Skeletal muscle cell (primary cell): ENCODE data around the gene GABPB2.

ENCODE experiments used
- DNase-seq: peaks from one replicate; pipeline ENCODE4 v3.0.0-alpha.2; 2010; ENCODE audit warnings: low read depth
- H3K4me3 ChIP-seq: 2 replicates; pipeline ENCODE4 v1.5.1; 2011; ENCODE audit warnings: low read depth, mild to moderate bottlenecking, control low read depth, low read length, moderate library complexity

The GABPB2 gene

DNA sequence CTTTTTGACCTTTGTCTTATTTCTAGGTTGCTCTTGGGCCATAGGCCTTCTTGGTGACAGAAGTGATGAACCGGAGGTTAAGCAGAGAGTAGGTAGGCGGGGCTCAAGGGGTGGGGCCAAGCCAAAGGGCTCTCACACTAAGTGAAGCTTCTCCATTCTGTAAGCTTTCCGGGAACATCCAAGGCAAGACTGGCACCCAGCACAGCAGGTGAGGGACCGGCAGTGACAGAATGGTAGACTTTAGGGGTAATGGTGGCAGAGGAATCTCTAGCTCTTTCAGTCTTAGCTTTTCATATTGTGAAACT, 85.9 kb downstream of the GABPB2 start, which contains the start of gene TNFAIP8L2:
Gene TNFAIP8L2, plus strand, starts transcription at position 135 of the 305 bp plus-strand sequence. CDS start 2,049 bp downstream, outside the sequence.
- H3K4me3 ChIP-seq = no peak within 1 kb of the TSS
- DNase-seq = no peak

DNA sequence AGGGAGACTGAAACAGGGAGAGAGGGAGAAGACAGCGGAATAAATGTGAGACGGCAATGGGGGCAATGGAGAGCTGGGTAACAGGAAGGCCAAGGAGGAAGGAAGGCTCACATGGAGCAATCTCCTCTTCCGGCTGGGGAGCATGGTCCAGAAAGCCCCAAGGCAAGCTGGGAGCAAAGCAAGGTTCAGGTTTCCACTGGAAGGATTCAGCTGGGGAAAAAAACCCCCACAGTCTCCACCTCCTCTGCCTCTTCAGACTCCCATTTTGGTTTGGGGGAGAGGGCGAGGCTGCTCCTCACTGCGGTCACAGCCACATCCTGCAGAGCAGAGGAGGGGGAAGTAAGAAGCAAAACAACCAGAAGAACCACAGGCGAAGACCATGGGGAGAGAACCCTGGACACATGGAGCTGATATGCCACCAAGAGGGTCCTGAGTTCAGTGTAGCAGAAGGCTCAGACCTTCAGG, 86.5 kb downstream of the GABPB2 start:
- no peak overlapping the region for H3K4me3 ChIP-seq
- no peak for DNase-seq

DNA sequence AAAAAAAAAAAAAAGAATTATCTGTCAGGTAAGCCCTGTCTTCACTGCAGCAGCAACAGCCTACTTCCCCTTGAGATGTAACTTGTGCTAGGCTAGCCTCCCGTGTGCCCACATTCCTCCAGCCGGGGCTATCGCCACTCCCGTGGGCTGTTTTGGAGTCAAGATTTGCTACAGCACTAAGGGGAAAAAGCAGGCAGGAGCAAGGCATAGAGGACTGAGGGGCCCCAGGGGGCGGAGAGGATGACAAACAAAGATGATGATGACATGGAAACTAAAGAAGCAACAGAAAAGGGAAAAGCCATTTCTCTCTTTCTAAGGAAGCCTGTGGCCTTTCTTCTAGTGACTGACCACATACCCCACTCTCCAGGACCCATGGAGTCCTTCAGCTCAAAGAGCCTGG, 87.8 kb downstream of the GABPB2 start:
- H3K4me3 ChIP-seq = no peak overlapping the region
- DNase-seq = no peak

DNA sequence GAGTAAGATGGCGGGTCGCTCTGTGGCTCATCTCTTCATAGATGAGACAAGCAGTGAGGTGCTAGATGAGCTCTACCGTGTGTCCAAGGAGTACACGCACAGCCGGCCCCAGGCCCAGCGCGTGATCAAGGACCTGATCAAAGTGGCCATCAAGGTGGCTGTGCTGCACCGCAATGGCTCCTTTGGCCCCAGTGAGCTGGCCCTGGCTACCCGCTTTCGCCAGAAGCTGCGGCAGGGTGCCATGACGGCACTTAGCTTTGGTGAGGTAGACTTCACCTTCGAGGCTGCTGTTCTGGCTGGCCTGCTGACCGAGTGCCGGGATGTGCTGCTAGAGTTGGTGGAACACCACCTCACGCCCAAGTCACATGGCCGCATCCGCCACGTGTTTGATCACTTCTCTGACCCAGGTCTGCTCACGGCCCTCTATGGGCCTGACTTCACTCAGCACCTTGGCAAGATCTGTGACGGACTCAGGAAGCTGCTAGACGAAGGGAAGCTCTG, 88.2 kb downstream of the GABPB2 start:
- no peak for DNase-seq
- H3K4me3 ChIP-seq = no peak overlapping the region

DNA sequence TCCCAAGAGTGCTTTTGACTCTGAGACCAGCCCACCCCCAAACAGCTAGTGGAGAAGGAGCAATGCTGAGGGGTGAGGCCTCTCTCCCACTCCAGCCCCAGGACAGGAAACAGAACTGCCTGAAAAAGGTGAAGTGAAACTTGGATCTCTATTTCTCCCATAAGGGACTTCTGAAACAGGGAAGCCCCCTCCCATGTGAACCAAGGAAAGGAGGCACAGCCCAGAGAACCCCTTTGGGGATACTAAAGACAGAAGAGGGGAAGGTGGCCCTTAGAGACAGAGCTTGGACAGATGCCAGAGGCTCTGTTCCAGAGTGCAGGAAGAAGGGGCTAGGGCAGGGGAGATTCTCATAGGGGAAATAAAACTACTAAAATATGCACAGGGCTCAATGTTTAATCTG, 88.8 kb downstream of the GABPB2 start:
- no peak for DNase-seq
- no peak overlapping the region for H3K4me3 ChIP-seq

DNA sequence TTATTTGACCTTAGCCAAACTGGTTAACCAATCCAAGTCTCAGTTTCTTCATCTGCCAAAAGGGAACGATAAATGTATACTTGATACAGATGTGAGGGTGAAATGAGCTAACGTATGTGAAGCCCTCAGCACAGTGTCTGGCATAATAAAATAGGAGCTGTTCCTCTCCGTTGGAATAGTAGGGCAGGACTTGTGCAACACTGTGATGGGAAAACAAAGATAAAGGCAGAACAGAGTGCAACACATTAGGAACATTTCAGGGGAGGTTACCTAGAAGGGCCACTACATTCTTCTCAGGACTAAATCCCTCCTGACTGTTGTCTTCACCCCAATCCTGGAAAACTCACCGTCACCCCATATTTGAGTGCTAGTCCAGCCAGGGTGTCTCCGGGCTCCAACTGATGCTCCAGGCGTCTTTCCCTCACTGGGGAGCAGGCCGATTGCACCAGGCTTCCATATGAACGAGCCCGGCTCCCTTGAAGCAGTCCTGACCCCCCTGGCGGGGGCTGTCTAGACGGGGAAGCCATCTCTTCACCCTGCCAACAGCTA, 94.2 kb downstream of the GABPB2 start:
- peak overlapping the region; percentile 96 for H3K4me3 ChIP-seq

DNA sequence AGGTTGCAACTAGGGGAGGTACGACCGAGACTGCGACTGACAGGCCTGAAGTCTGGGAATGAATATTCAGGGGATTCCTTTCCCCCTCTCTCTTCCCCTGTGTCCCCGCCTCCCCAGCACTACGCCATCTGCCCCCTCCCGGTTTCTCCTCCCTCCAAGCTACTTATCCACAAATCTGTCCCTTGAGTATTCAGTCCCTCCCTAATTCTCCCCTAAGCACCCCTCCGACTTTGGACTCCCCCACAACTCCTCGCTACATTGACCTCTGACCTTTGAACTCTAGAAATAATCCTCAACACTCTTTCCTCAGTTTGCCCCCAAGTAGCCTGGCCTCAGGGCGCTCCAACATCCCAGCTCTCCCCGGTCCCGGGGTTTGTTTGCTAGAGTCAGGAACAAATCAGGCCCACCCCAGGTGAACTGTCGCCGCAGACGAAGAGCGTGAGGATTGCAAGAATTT, 94.7 kb downstream of the GABPB2 start:
- H3K4me3 ChIP-seq = peak overlapping the region; percentile 96
- DNase-seq = peak; percentile 31

More for the DNA sequence above, 94.2 kb downstream of the GABPB2 start:
- DNase-seq = no peak

DNA sequence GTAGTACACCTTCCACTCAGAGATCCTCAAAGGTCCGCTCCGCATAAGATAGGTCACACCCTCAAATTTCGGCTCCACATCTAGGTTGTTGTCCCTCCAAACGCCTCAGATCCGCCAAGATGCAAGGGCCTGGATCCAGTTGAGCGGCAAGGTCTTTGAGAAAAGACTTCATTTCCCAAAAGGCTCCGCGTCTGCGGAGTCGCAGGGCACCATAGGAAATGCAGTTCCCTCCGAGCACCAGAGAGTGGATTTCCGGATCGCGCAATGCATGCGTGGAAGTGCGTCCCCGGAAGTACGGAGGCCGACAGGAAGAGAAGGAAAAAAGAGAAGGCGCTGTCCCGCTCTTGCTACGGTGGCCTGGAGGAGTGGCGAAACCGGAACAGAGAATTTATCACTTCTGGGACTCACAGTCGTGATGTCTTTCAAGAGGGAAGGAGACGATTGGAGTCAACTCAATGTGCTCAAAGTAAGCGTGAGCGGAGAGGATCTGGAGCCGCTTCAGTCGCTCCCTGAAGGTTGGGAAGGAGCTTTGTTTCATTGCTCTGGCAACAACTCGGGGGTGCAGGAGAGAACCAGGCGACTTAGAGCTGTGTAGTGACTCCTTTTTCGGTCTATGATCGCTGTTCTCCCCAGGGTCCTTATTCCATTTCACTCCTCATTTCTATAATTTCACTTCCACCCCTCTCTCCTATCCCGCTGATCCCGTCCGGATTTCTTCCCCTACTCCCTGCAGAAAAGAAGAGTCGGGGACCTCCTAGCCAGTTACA, 95.4 kb downstream of the GABPB2 start, which contains the start of the genes LYSMD1 and SCNM1:
Gene LYSMD1, minus strand, starts transcription at position 165 of the 767 bp plus-strand sequence. CDS start 644 bp downstream, outside the sequence.
Gene SCNM1, plus strand, starts transcription at position 407 of the 767 bp plus-strand sequence. Its CDS starts 9 bp downstream, at position 416.
- peak; percentile 97 for DNase-seq
- H3K4me3 ChIP-seq = peak within 1 kb of the TSS; percentile 96

DNA sequence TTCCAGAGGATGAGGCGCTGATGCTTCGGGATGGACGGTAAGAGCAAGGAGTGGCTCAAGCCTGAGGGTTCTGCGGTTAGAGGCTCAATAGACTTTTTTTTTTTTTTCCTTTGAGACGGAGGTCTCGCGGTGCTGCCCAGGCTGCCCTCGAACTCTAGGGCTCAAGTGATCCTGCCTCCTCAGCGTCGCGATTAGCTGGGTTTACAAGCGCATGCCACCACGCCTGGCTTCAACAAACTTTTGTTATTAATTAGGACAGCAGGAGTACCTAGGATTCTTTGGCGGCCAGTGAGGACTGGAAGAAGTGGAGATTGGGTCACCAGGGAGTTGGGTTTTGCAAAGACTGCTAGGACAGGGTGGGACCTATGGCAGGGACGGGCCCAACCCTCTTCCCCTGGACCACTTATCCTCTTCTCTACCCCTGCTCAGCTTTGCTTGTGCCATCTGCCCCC, 96.0 kb downstream of the GABPB2 start:
- DNase-seq = peak; percentile 36
- H3K4me3 ChIP-seq = peak overlapping the region; percentile 96

DNA sequence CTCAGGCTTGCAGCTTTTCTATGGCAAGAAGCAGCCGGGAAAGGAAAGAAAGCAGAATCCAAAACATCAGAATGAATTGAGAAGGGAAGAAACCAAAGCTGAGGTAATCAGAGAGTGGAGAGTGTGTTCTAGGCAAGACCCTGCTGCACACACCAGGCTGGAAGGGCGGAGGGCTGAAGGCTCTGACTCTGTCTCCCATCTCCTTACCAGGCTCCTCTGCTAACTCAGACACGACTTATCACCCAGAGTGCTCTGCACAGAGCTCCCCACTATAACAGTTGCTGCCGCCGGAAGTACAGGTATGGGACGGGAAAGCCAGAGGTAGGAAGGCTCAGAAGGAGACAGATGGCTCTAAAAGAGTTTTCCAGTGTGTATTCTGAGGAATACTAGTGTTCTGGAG, 96.6 kb downstream of the GABPB2 start:
- peak overlapping the region; percentile 96 for H3K4me3 ChIP-seq
- DNase-seq = no peak

DNA sequence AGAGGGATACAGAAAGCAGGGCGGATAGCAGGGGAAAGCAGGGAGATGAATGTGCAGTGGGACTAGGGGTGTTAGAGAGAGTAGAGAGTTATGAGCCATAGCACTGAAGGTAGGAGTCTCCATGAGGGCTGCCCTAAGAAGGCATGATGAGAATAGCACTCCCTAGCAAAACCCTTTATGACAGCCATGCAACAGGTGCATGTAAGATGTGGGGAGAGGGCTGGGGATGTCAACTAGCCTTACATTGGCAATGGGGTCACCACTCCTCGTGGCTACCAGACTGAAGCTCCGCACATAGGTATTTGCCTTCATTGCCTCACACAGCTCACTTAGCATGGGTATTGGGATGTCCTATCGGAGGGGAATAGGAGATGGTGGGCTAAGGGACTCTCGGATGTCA, 100.6 kb downstream of the GABPB2 start:
- no peak overlapping the region for H3K4me3 ChIP-seq
- DNase-seq = no peak
